SK-N-SH (cell line): ENCODE data around the gene PICK1. TPM values are rescaled to one million over a fixed set of nuclear protein-coding genes. Genes with fewer than 3 reads are reported as not detected.

Source experiments
- CTCF ChIA-PET: fragments of 300-600, 350-600 bp; formaldehyde crosslinking; extraction: SDS; loops from one replicate; lab custom pipeline; 2021; lab: Yijun Ruan, JAX
- POLR2A ChIA-PET: fragments of 350-600 bp; sonication (Branson Sonifier 250); formaldehyde crosslinking; extraction: SDS; loops from one replicate; lab custom pipeline; 2020; ENCODE audit warnings: antibody characterized with exemption, inconsistent platforms; lab: Yijun Ruan, JAX
- DNase-seq: peaks from one replicate; pipeline ENCODE4 v3.0.0; 2012
- H2AFZ ChIP-seq: fragments of 200-600 bp; sonication (generic); 2 replicates; pipeline ENCODE4 v1.8.1; 2016; ENCODE audit warnings: antibody characterized with exemption, mild to moderate bottlenecking, low read depth
- H3F3A ChIP-seq: fragments of 200-600 bp; sonication (generic); replicated peaks from 2 replicates; pipeline ENCODE3; 2016; ENCODE audit warnings: antibody characterized with exemption, mild to moderate bottlenecking; ENCODE audit not compliant: insufficient read depth
- H3K27ac ChIP-seq, 2 experiments: fragments of 200-500 bp in 1 of 2; fragments of 200-600 bp in 1 of 2; sonication (Bioruptor generic) in 1 of 2; sonication (generic), shearing (Covaris generic) in 1 of 2; 2 replicates each; pipeline versions ENCODE4 v1.5.1 to v1.6.1; 2014 to 2016; ENCODE audit warnings: low read depth in 2 of 2, inconsistent platforms in 1 of 2, low read length in 1 of 2, mild to moderate bottlenecking in 1 of 2, mixed read lengths in 1 of 2
- H3K27me3 ChIP-seq: fragments of 200-600 bp; sonication (generic), shearing (Covaris generic); 2 replicates; pipeline ENCODE4 v1.6.1; 2016; ENCODE audit warnings: mixed run types; ENCODE audit not compliant: insufficient read depth
- H3K36me3 ChIP-seq, 2 experiments: fragments of 200-500 bp in 1 of 2; fragments of 200-600 bp in 1 of 2; sonication (Bioruptor generic) in 1 of 2; sonication (generic) in 1 of 2; replicated peaks in 1 of 2; 2 replicates each; pipeline versions ENCODE3 to v1.5.1; 2014 to 2016; ENCODE audit warnings: low read length in 1 of 2, mild to moderate bottlenecking in 1 of 2; ENCODE audit not compliant: insufficient read depth in 2 of 2, control insufficient read depth in 1 of 2
- H3K4me1 ChIP-seq, 2 experiments: fragments of 200-500 bp in 1 of 2; fragments of 200-600 bp in 1 of 2; sonication (Bioruptor generic) in 1 of 2; sonication (generic), shearing (Covaris generic) in 1 of 2; 2 replicates each; pipeline versions ENCODE4 v1.5.1 to v1.6.1; 2014 to 2016; ENCODE audit warnings: low read depth in 1 of 2, low read length in 1 of 2, mixed run types in 1 of 2; ENCODE audit not compliant: insufficient read depth in 2 of 2, control insufficient read depth in 1 of 2
- H3K4me2 ChIP-seq: fragments of 200-600 bp; sonication (generic), shearing (Covaris generic); 2 replicates; pipeline ENCODE4 v1.6.1; 2017; ENCODE audit warnings: mixed run types
- H3K4me3 ChIP-seq, 2 experiments: fragments of 200-500 bp in 1 of 2; fragments of 200-600 bp in 1 of 2; sonication (Bioruptor generic) in 1 of 2; sonication (generic), shearing (Covaris generic) in 1 of 2; 2 replicates each; pipeline versions ENCODE4 v1.5.1 to v1.8.1; 2014 to 2016; ENCODE audit warnings: low read depth in 2 of 2, inconsistent platforms in 1 of 2, low read length in 1 of 2, mild to moderate bottlenecking in 1 of 2, mixed read lengths in 1 of 2, moderate library complexity in 1 of 2
- H3K79me2 ChIP-seq: fragments of 200-600 bp; sonication (generic); 2 replicates; pipeline ENCODE4 v1.8.1; 2017; ENCODE audit warnings: mild to moderate bottlenecking; ENCODE audit not compliant: insufficient read depth
- H3K9ac ChIP-seq: fragments of 200-600 bp; sonication (generic); 2 replicates; pipeline ENCODE4 v1.6.1; 2017; ENCODE audit warnings: mixed run types
- H3K9me2 ChIP-seq: fragments of 200-600 bp; sonication (generic); 2 replicates; pipeline ENCODE4 v1.6.1; 2017; ENCODE audit warnings: mixed run types
- H3K9me3 ChIP-seq: fragments of 200-600 bp; sonication (generic); 2 replicates; pipeline ENCODE4 v1.6.1; 2017; ENCODE audit warnings: mixed run types, mild to moderate bottlenecking, moderate library complexity
- H4K20me1 ChIP-seq: fragments of 200-600 bp; sonication (generic); 2 replicates; pipeline ENCODE4 v1.6.1; 2017; ENCODE audit warnings: mild to moderate bottlenecking, mixed run types; ENCODE audit not compliant: insufficient read depth
- EZH2phosphoT487 ChIP-seq: fragments of 200-600 bp; sonication (generic); IDR thresholded peaks from 2 replicates; pipeline ENCODE4 v1.6.1; 2017; ENCODE audit warnings: low read depth, mixed run types, mild to moderate bottlenecking, antibody characterized with exemption, moderate library complexity, borderline replicate concordance
- GABPA ChIP-seq: IDR thresholded peaks from 2 replicates; pipeline ENCODE4 v1.4.0; 2012; ENCODE audit warnings: low read depth, mild to moderate bottlenecking
- POLR2AphosphoS5 ChIP-seq: IDR thresholded peaks from 2 replicates; pipeline ENCODE4 v1.6.1; 2012; ENCODE audit warnings: low read depth, low read length
- RCOR1 ChIP-seq: fragments of 150-350 bp; IDR thresholded peaks from 2 replicates; pipeline ENCODE4 v1.6.1; 2017; ENCODE audit warnings: antibody characterized with exemption, low read length
- SMC3 ChIP-seq: IDR thresholded peaks from 2 replicates; pipeline ENCODE4 v1.6.1; 2012; ENCODE audit warnings: low read depth, low read length, improper control_type of control experiment
- TCF12 ChIP-seq: IDR thresholded peaks from 2 replicates; pipeline ENCODE4 v1.4.0; 2012
- USF2 ChIP-seq: fragments of 150-350 bp; IDR thresholded peaks from 2 replicates; pipeline ENCODE4 v1.6.1; 2017; ENCODE audit warnings: antibody characterized with exemption, low read length, low read depth, borderline replicate concordance
- YY1 ChIP-seq: IDR thresholded peaks from 2 replicates; pipeline ENCODE4 v1.4.0; 2012; ENCODE audit warnings: low read depth, mild to moderate bottlenecking
- WGBS: methylation state at CpG from one replicate; pipeline ENCODE4 v1.1.6; 2017; ENCODE audit warnings: low lambda C conversion rate; 5-methylcytosine and 5-hydroxymethylcytosine counted together
- polyA plus RNA-seq, 3 experiments: library from polyadenylated mRNA; depleted of rRNA; stranded (reverse); fragments of >200 nt; gene quantifications; 2 replicates each; pipeline ENCODE4 v1.2.3, GENCODE V29; 2012
- TF ChIP-seq, protein P1 (sequence below): IDR thresholded peaks from 2 replicates; pipeline ENCODE4 v1.4.0; 2012; ENCODE audit warnings: low read depth, borderline replicate concordance
- TF ChIP-seq, protein P2 (sequence below): fragments of 150-350 bp; IDR thresholded peaks from 2 replicates; pipeline ENCODE4 v1.6.1; 2016; ENCODE audit warnings: mild to moderate bottlenecking, low read depth, low read length

Gene PICK1
- polyA plus RNA-seq, 1 of the 3 experiments (the other 2 are of a cell fraction), result 36.8 TPM

DNA sequence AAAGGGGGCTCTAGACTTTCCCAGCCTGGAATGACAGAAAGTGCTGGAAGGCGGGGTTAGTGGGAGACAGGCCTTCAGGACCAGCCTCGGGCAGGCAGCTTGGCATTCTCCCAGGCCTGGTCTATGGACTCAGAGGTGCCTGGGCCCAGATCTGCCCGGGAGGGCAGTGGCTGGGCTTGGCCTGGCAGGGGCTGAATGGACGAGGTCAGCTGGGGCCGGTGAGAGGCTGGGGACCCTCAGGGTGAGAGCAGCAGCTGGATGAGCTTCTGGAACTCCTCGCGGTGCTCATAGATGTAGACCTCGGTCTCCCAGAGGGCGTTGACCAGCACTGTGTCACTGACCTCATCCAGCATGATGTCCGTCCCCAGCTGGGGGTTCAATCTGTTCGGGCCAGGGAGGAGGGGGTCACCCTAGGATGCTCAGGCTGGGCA lies 54.7 kb downstream of the PICK1 start:
- TF ChIP-seq RCOR1 (no peak), USF2 (no peak), GABPA (no peak)
- TF ChIP-seq, protein P1, sequence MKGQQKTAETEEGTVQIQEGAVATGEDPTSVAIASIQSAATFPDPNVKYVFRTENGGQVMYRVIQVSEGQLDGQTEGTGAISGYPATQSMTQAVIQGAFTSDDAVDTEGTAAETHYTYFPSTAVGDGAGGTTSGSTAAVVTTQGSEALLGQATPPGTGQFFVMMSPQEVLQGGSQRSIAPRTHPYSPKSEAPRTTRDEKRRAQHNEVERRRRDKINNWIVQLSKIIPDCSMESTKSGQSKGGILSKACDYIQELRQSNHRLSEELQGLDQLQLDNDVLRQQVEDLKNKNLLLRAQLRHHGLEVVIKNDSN, result no peak
- H3K27ac ChIP-seq, result no peak overlapping the region
- no peak overlapping the region for H3K9ac ChIP-seq
- no peaks in the 10 kb centered on the region for H3K9me3 ChIP-seq
- ChIA-PET POLR2A (interaction anchor here (1.0 kb wide), 1 partner anchor 53 kb away, joined by 3 read pairs; no protein-coding TSS in a partner anchor), CTCF (no interaction called here)
- no peaks in the 10 kb centered on the region for H3K36me3 ChIP-seq
- no peaks in the 10 kb centered on the region for H3K79me2 ChIP-seq
- no peaks in the 10 kb centered on the region for H3K27me3 ChIP-seq
- no peak for DNase-seq
- H3K4me1 ChIP-seq, result no peaks in the 10 kb centered on the region; a peak in 1 of 4 replicates
- H3K4me2 ChIP-seq, result no peak overlapping the region
- no peak overlapping the region for H2AFZ ChIP-seq
- no peaks in the 10 kb centered on the region for H3K9me2 ChIP-seq
- H3F3A ChIP-seq, result no peaks in the 10 kb centered on the region
- no peaks in the 10 kb centered on the region for H4K20me1 ChIP-seq
- WGBS, result 67% methylated on average over 2 of the region's 11 CpGs
- H3K4me3 ChIP-seq, result no peak overlapping the region

DNA sequence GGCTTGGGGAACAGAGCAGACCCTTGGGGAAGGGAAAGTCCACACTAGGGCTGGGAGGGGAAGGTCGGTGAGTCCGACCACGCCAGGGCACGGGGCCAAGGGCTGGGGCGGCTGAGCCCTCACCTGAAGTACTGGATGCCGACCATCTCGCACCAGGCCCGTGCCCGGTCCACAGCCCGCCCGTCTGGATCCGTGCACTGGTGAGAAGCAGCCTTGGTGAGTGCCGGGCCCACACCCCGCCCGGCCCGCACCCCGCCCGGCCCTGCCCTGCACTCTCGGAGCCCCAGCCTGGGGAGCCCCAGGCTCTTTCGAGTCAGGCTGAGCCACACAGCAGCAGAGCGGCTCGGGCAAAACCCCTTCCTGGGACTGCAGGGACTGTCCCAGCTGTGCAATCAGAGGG lies 55.2 kb downstream of the PICK1 start:
- TF ChIP-seq YY1, result no peak
- TF ChIP-seq GABPA, result no peak
- TF ChIP-seq, protein P2, sequence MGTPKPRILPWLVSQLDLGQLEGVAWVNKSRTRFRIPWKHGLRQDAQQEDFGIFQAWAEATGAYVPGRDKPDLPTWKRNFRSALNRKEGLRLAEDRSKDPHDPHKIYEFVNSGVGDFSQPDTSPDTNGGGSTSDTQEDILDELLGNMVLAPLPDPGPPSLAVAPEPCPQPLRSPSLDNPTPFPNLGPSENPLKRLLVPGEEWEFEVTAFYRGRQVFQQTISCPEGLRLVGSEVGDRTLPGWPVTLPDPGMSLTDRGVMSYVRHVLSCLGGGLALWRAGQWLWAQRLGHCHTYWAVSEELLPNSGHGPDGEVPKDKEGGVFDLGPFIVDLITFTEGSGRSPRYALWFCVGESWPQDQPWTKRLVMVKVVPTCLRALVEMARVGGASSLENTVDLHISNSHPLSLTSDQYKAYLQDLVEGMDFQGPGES, result no peak
- TF ChIP-seq SMC3, result no peak
- TF ChIP-seq EZH2phosphoT487, result no peak
- no peak for TF ChIP-seq TCF12
- no peak for TF ChIP-seq POLR2AphosphoS5
- CTCF ChIA-PET, result no interaction called here

More for the DNA sequence above, 55.2 kb downstream of the PICK1 start:
- WGBS, result no CpG with 5 or more reads among the region's 22 CpGs
- no peaks in the 10 kb centered on the region for H3K9me3 ChIP-seq
- H3K9ac ChIP-seq, result no peak overlapping the region
- POLR2A ChIA-PET, result no interaction called here
- H2AFZ ChIP-seq, result no peak overlapping the region
- no peaks in the 10 kb centered on the region for H3K27me3 ChIP-seq
- no peaks in the 10 kb centered on the region for H3F3A ChIP-seq
- H3K4me1 ChIP-seq, result no peaks in the 10 kb centered on the region; a peak in 1 of 4 replicates
- H3K27ac ChIP-seq, result no peak overlapping the region
- no peaks in the 10 kb centered on the region for H3K79me2 ChIP-seq
- H3K4me3 ChIP-seq, result no peak overlapping the region
- H3K36me3 ChIP-seq, result no peaks in the 10 kb centered on the region
- H3K4me2 ChIP-seq, result no peak overlapping the region
- H4K20me1 ChIP-seq, result no peaks in the 10 kb centered on the region
- no peaks in the 10 kb centered on the region for H3K9me2 ChIP-seq
- no peak for DNase-seq
